Progenitor cell of endocrine pancreas (in vitro differentiated cells): ENCODE measurements around the gene SPATA6L. TPM values are rescaled to one million over a fixed set of nuclear protein-coding genes. Genes with fewer than 3 reads are reported as not detected.

ENCODE experiments used
- DNase-seq: peaks from one replicate; pipeline ENCODE4 v3.0.0; 2021; ENCODE audit warnings: low spot score; ENCODE audit not compliant: unreplicated experiment
- H3K27ac Mint-ChIP-seq: 2 replicates; pipeline ENCODE4 v1.8.0; 2021; ENCODE audit warnings: mild to moderate bottlenecking, moderate library complexity, mixed read lengths
- H3K27me3 Mint-ChIP-seq: 2 replicates; pipeline ENCODE4 v1.8.0; 2021; ENCODE audit warnings: mixed read lengths
- H3K36me3 Mint-ChIP-seq: 2 replicates; pipeline ENCODE4 v1.8.0; 2022; ENCODE audit warnings: mixed read lengths; ENCODE audit not compliant: insufficient read depth
- H3K4me1 Mint-ChIP-seq: 2 replicates; pipeline ENCODE4 v1.8.0; 2021; ENCODE audit warnings: low read depth, mixed read lengths
- H3K4me3 Mint-ChIP-seq: 2 replicates; pipeline ENCODE4 v1.8.0; 2021; ENCODE audit warnings: low read depth, mild to moderate bottlenecking, moderate library complexity, mixed read lengths
- H3K9me3 Mint-ChIP-seq: 2 replicates; pipeline ENCODE4 v1.8.0; 2021; ENCODE audit warnings: low read depth, mixed read lengths
- total RNA-seq: library from RNA; stranded (reverse); gene quantifications from 2 replicates; pipeline ENCODE4 v1.2.1, GENCODE V29; 2021
- TF ChIP-seq, protein P1 (sequence below): fragments of 200-600 bp; sonication (generic); IDR thresholded peaks from one replicate; pipeline ENCODE4 v1.5.0; 2021; ENCODE audit warnings: antibody characterized with exemption, mild to moderate bottlenecking; ENCODE audit not compliant: unreplicated experiment

The SPATA6L gene
- total RNA-seq, 1 donor from 2014 or later: 7.1 TPM

DNA sequence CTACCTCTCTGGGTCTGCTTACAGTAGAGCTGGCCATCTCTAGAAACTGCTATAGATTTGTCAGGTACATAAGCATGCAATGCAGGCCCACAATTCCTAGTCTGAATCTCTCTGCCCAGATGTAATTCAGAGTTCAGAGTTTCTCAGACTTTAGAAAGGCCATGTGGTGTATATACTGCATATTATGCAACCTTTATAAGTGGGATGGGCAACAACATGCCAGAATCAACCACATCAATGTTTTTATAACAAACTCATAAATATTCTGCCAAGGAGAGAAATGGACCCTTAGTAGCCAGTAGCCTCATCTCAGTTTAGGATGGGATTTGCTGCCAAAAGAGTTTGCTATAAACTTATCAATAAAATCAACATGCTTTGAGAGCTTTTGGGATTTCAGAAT lies 97.2 kb downstream of the SPATA6L start:
- H3K27ac Mint-ChIP-seq: no peak overlapping the region
- H3K27me3 Mint-ChIP-seq: no peaks in the 10 kb centered on the region
- DNase-seq: no peak
- H3K36me3 Mint-ChIP-seq: peaks cover 1% of the 10 kb centered on the region
- TF ChIP-seq, protein P1, sequence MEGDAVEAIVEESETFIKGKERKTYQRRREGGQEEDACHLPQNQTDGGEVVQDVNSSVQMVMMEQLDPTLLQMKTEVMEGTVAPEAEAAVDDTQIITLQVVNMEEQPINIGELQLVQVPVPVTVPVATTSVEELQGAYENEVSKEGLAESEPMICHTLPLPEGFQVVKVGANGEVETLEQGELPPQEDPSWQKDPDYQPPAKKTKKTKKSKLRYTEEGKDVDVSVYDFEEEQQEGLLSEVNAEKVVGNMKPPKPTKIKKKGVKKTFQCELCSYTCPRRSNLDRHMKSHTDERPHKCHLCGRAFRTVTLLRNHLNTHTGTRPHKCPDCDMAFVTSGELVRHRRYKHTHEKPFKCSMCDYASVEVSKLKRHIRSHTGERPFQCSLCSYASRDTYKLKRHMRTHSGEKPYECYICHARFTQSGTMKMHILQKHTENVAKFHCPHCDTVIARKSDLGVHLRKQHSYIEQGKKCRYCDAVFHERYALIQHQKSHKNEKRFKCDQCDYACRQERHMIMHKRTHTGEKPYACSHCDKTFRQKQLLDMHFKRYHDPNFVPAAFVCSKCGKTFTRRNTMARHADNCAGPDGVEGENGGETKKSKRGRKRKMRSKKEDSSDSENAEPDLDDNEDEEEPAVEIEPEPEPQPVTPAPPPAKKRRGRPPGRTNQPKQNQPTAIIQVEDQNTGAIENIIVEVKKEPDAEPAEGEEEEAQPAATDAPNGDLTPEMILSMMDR: no peak
- H3K4me3 Mint-ChIP-seq: no peak overlapping the region
- peaks cover 3% of the 10 kb centered on the region for H3K9me3 Mint-ChIP-seq
- H3K4me1 Mint-ChIP-seq: no peaks in the 10 kb centered on the region

DNA sequence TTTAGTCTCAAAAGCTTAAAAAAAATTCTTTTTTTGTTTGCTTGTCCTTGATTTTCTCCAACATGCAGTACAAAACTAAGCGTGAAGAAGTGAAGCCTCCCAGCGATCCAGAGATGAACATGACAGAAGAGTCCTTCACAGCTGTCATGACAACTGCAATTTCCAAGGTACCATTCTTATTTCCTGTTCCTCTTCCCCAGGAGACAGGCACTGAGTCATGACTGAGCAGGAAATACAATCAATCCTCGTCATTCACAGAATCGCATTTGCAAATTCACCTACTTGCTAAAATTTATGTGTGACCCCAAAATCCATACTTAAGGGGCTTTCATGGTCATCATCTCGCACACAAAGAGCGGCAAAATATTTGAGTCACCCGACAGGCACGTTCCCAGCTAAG lies 98.7 kb downstream of the SPATA6L start:
- Mint-ChIP-seq H3K27me3 (no peaks in the 10 kb centered on the region), H3K4me3 (no peak overlapping the region), H3K27ac (no peak overlapping the region), H3K4me1 (no peaks in the 10 kb centered on the region), H3K9me3 (peaks cover 3% of the 10 kb centered on the region), H3K36me3 (peaks cover 1% of the 10 kb centered on the region)
- DNase-seq: no peak
- TF ChIP-seq, protein P1: no peak

DNA sequence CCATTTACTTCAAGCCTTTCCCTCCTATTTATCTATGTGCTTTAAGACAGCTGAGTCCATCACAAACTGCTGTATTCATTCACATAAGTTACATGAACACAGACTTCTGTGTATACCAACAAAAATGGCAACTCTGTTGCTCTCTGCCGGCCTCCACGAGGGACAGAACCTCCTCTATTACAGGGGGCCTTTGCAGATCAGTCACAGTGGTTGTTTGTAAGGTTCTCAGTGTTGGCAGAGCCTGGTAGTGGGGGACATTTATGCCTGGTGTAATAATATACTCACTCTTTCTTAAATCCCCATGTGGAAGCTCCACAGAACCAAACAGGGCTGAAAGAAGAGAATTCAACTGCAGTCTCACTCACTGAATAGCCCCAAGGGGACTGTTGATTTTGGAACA lies 99.5 kb downstream of the SPATA6L start:
- H3K27ac Mint-ChIP-seq: no peak overlapping the region
- no peak overlapping the region for H3K4me3 Mint-ChIP-seq
- no peaks in the 10 kb centered on the region for H3K27me3 Mint-ChIP-seq
- no peak for DNase-seq
- TF ChIP-seq, protein P1: no peak
- H3K9me3 Mint-ChIP-seq: peaks cover 3% of the 10 kb centered on the region
- H3K36me3 Mint-ChIP-seq: peaks cover 1% of the 10 kb centered on the region
- no peaks in the 10 kb centered on the region for H3K4me1 Mint-ChIP-seq

DNA sequence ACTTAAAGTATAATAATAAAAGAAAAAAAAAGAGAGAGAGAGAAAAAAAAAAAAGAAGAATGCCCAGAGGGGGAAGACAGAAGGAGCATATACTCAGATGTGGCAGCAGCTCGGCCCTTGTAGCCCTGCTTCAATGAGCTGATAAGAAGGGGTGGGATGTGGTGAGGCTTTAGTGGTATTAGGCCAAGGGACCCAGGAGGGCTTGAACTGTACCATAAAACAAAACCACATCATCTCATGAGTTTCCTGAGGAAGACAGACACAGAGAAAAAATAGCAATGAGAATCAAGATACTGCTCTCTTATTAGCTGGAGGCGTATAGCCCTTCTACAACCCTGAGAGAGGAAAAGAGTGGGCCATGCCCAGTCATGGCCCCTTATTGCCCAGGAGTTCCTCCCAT lies 103.2 kb downstream of the SPATA6L start:
- DNase-seq: no peak
- Mint-ChIP-seq H3K27me3 (no peaks in the 10 kb centered on the region), H3K4me1 (no peaks in the 10 kb centered on the region), H3K4me3 (no peak overlapping the region), H3K27ac (no peak overlapping the region), H3K9me3 (peaks cover 3% of the 10 kb centered on the region), H3K36me3 (peaks cover 1% of the 10 kb centered on the region)
- TF ChIP-seq, protein P1: no peak

DNA sequence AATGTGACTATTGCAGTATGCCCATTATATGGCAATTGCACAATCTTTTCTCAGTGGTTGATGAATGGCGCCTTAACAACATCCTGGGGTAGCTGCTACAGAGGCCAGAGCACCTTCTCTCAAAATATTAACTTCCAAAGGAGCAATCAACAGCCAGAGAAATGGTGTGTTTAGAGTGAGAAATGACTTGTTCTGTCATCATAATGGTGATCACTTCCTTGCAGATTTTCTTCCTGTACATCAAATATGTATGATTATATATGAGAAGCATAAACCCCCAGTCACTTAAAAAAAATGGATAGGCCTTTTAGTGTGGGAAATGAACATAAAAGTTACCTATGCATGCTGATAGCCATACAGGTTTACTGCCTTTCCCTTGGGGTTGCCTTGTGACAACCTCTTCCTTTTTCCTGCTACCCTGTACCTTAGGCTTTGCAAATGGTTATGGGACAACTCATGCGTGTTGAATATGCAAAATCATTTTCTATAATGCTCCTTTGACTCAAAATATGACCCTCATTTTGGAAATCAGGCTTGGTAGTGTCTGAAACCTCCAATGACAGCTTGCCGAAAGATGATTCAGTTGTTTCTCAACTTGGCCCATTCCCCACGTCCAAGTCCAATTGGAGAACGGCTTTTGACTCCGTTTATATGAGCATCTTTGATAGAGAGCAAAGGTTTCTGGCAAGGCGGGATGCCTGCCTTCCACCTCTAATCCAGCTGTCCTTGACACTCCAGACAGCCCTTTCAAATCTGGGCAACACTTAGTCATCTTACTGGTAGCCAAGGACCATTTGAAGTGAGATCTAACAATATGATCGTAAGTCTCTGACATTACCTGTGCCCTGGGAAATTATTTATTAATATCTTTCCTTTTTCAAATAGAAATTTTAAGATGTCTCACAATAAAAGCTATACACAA lies 106.8 kb downstream of the SPATA6L start:
- DNase-seq: no peak

More for the DNA sequence above, 106.8 kb downstream of the SPATA6L start:
- H3K36me3 Mint-ChIP-seq: no peaks in the 10 kb centered on the region
- H3K27ac Mint-ChIP-seq: no peak overlapping the region
- no peak overlapping the region for H3K4me3 Mint-ChIP-seq
- no peaks in the 10 kb centered on the region for H3K4me1 Mint-ChIP-seq
- H3K9me3 Mint-ChIP-seq: no peaks in the 10 kb centered on the region
- no peaks in the 10 kb centered on the region for H3K27me3 Mint-ChIP-seq
- TF ChIP-seq, protein P1: no peak
